Neutrophil (primary cell): Measurements from ENCODE around the gene RFX3.

Experiments used
- H3K27ac ChIP-seq: fragments of 200-600 bp; sonication (generic); 2 replicates; pipeline ENCODE4 v1.5.1; 2016; ENCODE audit warnings: mild to moderate bottlenecking, moderate library complexity
- H3K27me3 ChIP-seq: fragments of 200-600 bp; sonication (generic); 2 replicates; pipeline ENCODE4 v1.6.0; 2016; ENCODE audit warnings: mild to moderate bottlenecking
- H3K36me3 ChIP-seq: fragments of 200-600 bp; sonication (generic); 2 replicates; pipeline ENCODE4 v1.5.1; 2017
- H3K4me1 ChIP-seq, 2 experiments: fragments of 200-600 bp in 1 of 2; sonication (generic) in 1 of 2; 1 replicate in 1 of 2; 2 replicates in 1 of 2; pipeline versions ENCODE4 v1.5.1 to v1.6.1; 2013 to 2016; ENCODE audit warnings: low read depth in 1 of 2, low read length in 1 of 2, mild to moderate bottlenecking in 1 of 2, moderate library complexity in 1 of 2; ENCODE audit not compliant: control insufficient read depth in 1 of 2, insufficient read depth in 1 of 2
- H3K4me3 ChIP-seq, 2 experiments: fragments of 200-600 bp in 1 of 2; sonication (generic) in 1 of 2; 1 replicate in 1 of 2; 2 replicates in 1 of 2; pipeline ENCODE4 v1.5.1; 2013 to 2016; ENCODE audit warnings: low read depth in 1 of 2, low read length in 1 of 2, mild to moderate bottlenecking in 1 of 2, moderate library complexity in 1 of 2
- H3K9me3 ChIP-seq: fragments of 200-600 bp; sonication (generic); 2 replicates; pipeline ENCODE4 v1.5.1; 2016
- CTCF ChIP-seq: fragments of 200-600 bp; sonication (generic); IDR thresholded peaks from 2 replicates; pipeline ENCODE4 v1.5.1; 2016; ENCODE audit warnings: antibody characterized with exemption

The RFX3 gene

GRCh38 chr9:3173374-3173773, 352.4 kb downstream of the RFX3 start:
- no peak for TF ChIP-seq CTCF
- no peaks in the 10 kb centered on the region for H3K36me3 ChIP-seq
- no peak overlapping the region for H3K4me3 ChIP-seq
- H3K27me3 ChIP-seq: no peaks in the 10 kb centered on the region
- H3K4me1 ChIP-seq: no peaks in the 10 kb centered on the region
- H3K27ac ChIP-seq: no peak overlapping the region
- H3K9me3 ChIP-seq: no peaks in the 10 kb centered on the region

- H3K4me1 ChIP-seq: no peaks in the 10 kb centered on the region
- H3K9me3 ChIP-seq: no peaks in the 10 kb centered on the region
- no peak for TF ChIP-seq CTCF
- H3K27me3 ChIP-seq: no peaks in the 10 kb centered on the region
- no peak overlapping the region for H3K27ac ChIP-seq
- no peak overlapping the region for H3K4me3 ChIP-seq
- H3K36me3 ChIP-seq: no peaks in the 10 kb centered on the region
Observed at GRCh38 chr9:3170819-3171218, 355.0 kb downstream of the RFX3 start.
